A673 (cell line): ENCODE data around the gene TCF12. TPM values are rescaled to one million over a fixed set of nuclear protein-coding genes. Genes with fewer than 3 reads are reported as not detected.
A peak's percentile ranks its signal among the peaks of the same experiment; 100 is the strongest.

ENCODE experiments used
- BruUV-seq: library from RNA; stranded (reverse); fragments of 400-500 nt; replicated peaks from 2 replicates; lab custom pipeline; 2021; lab: Mats Ljungman, UMichigan
- CTCF ChIA-PET: fragments of 300-600 bp; sonication (Branson Sonifier 250); formaldehyde crosslinking; loops from one replicate; lab custom pipeline; 2022; ENCODE audit warnings: antibody characterized with exemption; lab: Charles Lee
- POLR2A ChIA-PET: fragments of 300-600 bp; sonication (Branson Sonifier 250); formaldehyde crosslinking; loops from one replicate; lab custom pipeline; 2022; ENCODE audit warnings: antibody characterized with exemption; ENCODE audit not compliant: low non-redundant PET; lab: Charles Lee
- DNase-seq: peaks from one replicate; pipeline ENCODE4 v3.0.0-alpha.2; 2015; ENCODE audit warnings: low spot score
- H3K27ac ChIP-seq: fragments of 200-600 bp; sonication (generic); 2 replicates; pipeline ENCODE4 v1.5.1; 2016; ENCODE audit warnings: mixed run types, low read depth, mild to moderate bottlenecking, mixed read lengths, antibody characterized with exemption, low read length; ENCODE audit not compliant: poor library complexity, severe bottlenecking
- H3K27me3 ChIP-seq: fragments of 200-600 bp; sonication (generic); replicated peaks from 2 replicates; pipeline ENCODE4 v1.6.1; 2017; ENCODE audit warnings: mixed run types, low read depth, mild to moderate bottlenecking, mixed read lengths, antibody characterized with exemption, low read length; ENCODE audit not compliant: insufficient read depth, poor library complexity
- H3K36me3 ChIP-seq: fragments of 200-600 bp; sonication (generic); 2 replicates; pipeline ENCODE4 v1.6.1; 2016; ENCODE audit warnings: mixed run types, mild to moderate bottlenecking, mixed read lengths, antibody characterized with exemption, low read length; ENCODE audit not compliant: insufficient read depth, poor library complexity, severe bottlenecking
- H3K4me1 ChIP-seq: fragments of 200-600 bp; sonication (generic); 2 replicates; pipeline ENCODE4 v1.6.1; 2017; ENCODE audit warnings: mixed run types, mild to moderate bottlenecking, mixed read lengths, antibody characterized with exemption, low read length; ENCODE audit not compliant: insufficient read depth, poor library complexity, severe bottlenecking
- H3K4me3 ChIP-seq: fragments of 200-600 bp; sonication (generic); 2 replicates; pipeline ENCODE4 v1.5.1; 2016; ENCODE audit warnings: low read depth, mixed run types, mild to moderate bottlenecking, mixed read lengths, low read length; ENCODE audit not compliant: poor library complexity, severe bottlenecking
- H3K9me3 ChIP-seq: fragments of 200-600 bp; sonication (generic); 2 replicates; pipeline ENCODE4 v1.6.1; 2016; ENCODE audit warnings: mixed run types, low read depth, mild to moderate bottlenecking, mixed read lengths, antibody characterized with exemption, low read length; ENCODE audit not compliant: poor library complexity, severe bottlenecking
- EZH2 ChIP-seq: fragments of 200-600 bp; sonication (generic); IDR thresholded peaks from 2 replicates; pipeline ENCODE4 v1.6.1; 2017; ENCODE audit warnings: borderline replicate concordance, low read depth, mild to moderate bottlenecking, mixed read lengths, antibody characterized with exemption, low read length; ENCODE audit not compliant: poor library complexity, severe bottlenecking
- intact Hi-C: fragments of 100-400 bp; cut with micrococcal nuclease; formaldehyde crosslinking; loops from one replicate; pipeline ENCODE4 v1.10.0; 2022; ENCODE audit not compliant: unreplicated experiment
- total RNA-seq: library from RNA; stranded (reverse); gene quantifications from 2 replicates; pipeline ENCODE4 v1.2.3, GENCODE V29; 2021
- TF ChIP-seq, protein P1 (sequence below): fragments of 300-800, 200-600 bp; sonication (generic); conservative IDR thresholded peaks from 2 replicates; pipeline ENCODE4 v1.5.1; 2017; ENCODE audit warnings: low read depth, mild to moderate bottlenecking, antibody characterized with exemption, low read length, moderate library complexity, mixed read lengths

TCF12 gene
- total RNA-seq, 1 experiment from 2014 or later: 351 TPM

DNA sequence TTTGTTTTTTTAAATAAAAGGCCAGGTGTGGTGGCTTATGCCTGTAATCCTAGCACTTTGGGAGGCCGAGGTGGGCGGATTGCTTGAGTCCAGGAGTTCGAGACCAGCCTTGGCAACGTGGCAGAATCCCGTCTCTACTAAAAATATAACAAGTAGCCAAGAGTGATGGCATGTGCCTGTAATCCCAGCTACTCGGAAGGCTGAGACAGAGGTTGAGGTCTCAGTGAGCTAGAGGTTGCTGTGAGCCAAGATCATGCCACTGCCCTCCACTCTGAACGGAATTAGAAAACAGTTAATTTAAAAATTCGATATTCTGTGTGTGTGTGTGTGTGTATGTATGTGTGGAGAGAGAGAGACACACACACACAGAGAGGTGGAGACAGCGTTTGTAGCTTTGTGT, 58.8 kb downstream of the TCF12 start:
- peak overlapping the region; percentile 16 for H3K27ac ChIP-seq
- no peaks in the 10 kb centered on the region for H3K9me3 ChIP-seq
- H3K4me1 ChIP-seq: peaks cover 73% of the 10 kb centered on the region
- TF ChIP-seq, protein P1, sequence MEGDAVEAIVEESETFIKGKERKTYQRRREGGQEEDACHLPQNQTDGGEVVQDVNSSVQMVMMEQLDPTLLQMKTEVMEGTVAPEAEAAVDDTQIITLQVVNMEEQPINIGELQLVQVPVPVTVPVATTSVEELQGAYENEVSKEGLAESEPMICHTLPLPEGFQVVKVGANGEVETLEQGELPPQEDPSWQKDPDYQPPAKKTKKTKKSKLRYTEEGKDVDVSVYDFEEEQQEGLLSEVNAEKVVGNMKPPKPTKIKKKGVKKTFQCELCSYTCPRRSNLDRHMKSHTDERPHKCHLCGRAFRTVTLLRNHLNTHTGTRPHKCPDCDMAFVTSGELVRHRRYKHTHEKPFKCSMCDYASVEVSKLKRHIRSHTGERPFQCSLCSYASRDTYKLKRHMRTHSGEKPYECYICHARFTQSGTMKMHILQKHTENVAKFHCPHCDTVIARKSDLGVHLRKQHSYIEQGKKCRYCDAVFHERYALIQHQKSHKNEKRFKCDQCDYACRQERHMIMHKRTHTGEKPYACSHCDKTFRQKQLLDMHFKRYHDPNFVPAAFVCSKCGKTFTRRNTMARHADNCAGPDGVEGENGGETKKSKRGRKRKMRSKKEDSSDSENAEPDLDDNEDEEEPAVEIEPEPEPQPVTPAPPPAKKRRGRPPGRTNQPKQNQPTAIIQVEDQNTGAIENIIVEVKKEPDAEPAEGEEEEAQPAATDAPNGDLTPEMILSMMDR: no peak
- TF ChIP-seq EZH2: no peak
- H3K27me3 ChIP-seq: no peaks in the 10 kb centered on the region
- BruUV-seq: no TSS peak
- H3K36me3 ChIP-seq: no peaks in the 10 kb centered on the region
- ChIA-PET CTCF (no interaction called here), POLR2A (no interaction called here)
- no peak for DNase-seq
- intact Hi-C loops: no loop called here
- no peak overlapping the region for H3K4me3 ChIP-seq

DNA sequence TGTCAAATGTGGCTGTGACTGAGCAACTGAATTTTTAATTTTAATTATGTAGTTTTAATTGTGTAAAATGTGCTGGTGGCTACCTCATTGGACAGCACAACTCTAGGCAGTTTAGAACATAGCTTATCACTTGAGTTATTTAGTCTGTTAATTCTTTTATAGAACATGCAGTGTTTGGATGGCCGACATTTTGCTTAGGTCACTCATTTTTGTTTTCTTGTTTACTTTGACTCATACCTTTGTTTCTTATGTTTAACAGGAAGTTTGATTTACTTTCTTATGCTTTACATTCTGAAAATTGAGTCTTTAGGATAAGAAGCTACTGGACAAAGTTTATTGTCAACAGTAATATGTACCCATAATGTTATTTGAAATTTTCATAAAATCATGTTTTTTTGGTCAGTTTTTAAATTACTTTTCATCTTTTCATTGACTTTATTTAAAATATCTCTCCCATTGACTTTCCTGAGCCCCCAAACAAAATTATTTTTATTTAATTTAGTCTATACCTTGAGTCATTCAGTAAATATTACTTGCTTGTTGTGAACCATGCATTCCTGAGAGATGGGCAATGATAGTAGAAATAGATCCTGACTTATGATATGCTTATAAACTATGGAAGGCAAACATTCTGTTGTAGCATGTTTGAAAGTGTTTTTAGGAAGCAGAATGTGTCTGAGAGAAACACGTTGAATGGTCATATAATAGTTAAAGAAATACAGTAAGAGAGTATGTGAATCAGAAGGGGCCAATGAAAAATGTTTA, 60.6 kb downstream of the TCF12 start:
- Histone ChIP-seq H3K27ac (no peak overlapping the region), H3K36me3 (no peaks in the 10 kb centered on the region), H3K4me1 (peaks cover 77% of the 10 kb centered on the region), H3K27me3 (no peaks in the 10 kb centered on the region), H3K4me3 (no peak overlapping the region), H3K9me3 (no peaks in the 10 kb centered on the region)
- no peak for DNase-seq
- POLR2A ChIA-PET: no interaction called here
- TF ChIP-seq, protein P1: no peak
- TF ChIP-seq EZH2: no peak
- CTCF ChIA-PET: no interaction called here
- intact Hi-C loops: no loop called here
- no TSS peak for BruUV-seq

DNA sequence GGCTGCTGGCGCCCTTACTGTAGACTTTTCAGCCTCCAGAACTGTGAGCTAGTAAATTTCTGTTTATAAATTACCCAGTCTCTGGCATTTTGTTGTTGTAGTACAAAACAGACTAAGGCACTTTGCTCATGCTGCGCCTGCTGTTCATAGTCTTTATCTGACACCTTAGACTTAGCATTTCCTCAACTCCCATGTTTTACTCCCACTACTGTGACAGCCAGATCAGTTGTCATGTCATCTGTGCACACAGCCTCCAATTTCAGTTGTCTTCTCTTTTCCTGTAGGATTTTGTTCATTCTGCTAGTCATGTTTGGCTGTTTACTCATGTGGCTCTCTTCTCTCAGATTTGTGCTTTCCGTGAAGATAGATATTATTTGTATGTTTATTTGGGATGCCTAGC, 62.0 kb downstream of the TCF12 start:
- POLR2A ChIA-PET: no interaction called here

DNA sequence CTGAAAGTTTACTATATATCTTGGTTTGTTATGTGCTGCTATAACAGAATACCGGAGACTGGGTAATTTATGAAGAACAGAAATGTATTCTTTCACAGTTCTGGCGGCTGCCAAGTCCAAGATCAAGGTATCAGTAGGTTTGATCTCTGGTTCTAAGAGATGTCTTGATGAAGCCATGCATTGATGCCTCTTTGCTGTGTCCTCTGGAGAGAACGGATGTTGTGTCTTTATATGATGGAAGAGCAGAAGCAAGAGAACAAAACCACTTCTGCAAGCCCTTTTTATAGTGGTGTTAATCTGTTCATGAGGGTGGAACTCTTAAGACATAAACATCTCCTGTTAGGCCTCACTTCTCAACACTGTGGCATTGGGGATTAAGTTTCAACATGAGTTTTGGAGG, 62.7 kb downstream of the TCF12 start:
- ChIA-PET CTCF (no interaction called here), POLR2A (no interaction called here)
- no peak overlapping the region for H3K4me3 ChIP-seq
- BruUV-seq: no TSS peak
- no peaks in the 10 kb centered on the region for H3K9me3 ChIP-seq
- no peaks in the 10 kb centered on the region for H3K27me3 ChIP-seq
- TF ChIP-seq, protein P1: no peak
- TF ChIP-seq EZH2: no peak
- intact Hi-C loops: no loop called here
- no peak for DNase-seq
- no peaks in the 10 kb centered on the region for H3K36me3 ChIP-seq
- H3K27ac ChIP-seq: peak overlapping the region; percentile 40
- peaks cover 82% of the 10 kb centered on the region for H3K4me1 ChIP-seq

More for the DNA sequence above, 62.0 kb downstream of the TCF12 start:
- TF ChIP-seq EZH2: no peak
- H3K4me1 ChIP-seq: peaks cover 77% of the 10 kb centered on the region
- no peaks in the 10 kb centered on the region for H3K9me3 ChIP-seq
- intact Hi-C loops: no loop called here
- no peak overlapping the region for H3K27ac ChIP-seq
- CTCF ChIA-PET: no interaction called here
- no peaks in the 10 kb centered on the region for H3K27me3 ChIP-seq
- H3K4me3 ChIP-seq: no peak overlapping the region
- no TSS peak for BruUV-seq
- no peaks in the 10 kb centered on the region for H3K36me3 ChIP-seq
- DNase-seq: no peak
